ENCODE measurements around the gene ERVFRD-1.

DNA sequence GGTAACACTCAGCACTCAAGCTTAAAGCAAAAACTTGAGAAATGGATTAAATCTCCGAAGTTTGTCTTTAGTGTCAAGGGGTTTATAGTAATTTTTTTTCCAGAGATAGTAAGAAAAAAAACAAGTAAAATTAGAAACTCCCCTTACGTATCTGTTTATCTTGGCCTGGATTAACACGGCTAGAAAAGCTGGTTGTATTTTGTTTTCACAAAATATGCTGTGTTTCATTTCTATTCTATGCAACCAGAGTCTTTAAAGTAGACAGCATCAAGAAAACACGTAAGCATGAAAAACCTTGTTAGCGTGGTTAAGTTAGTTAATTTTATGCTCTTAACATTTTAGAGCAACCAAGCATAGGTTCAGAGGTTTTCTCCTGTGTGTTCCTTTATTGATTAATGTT lies 21.8 kb upstream of the ERVFRD-1 start:
- TF ChIP-seq, protein P1, sequence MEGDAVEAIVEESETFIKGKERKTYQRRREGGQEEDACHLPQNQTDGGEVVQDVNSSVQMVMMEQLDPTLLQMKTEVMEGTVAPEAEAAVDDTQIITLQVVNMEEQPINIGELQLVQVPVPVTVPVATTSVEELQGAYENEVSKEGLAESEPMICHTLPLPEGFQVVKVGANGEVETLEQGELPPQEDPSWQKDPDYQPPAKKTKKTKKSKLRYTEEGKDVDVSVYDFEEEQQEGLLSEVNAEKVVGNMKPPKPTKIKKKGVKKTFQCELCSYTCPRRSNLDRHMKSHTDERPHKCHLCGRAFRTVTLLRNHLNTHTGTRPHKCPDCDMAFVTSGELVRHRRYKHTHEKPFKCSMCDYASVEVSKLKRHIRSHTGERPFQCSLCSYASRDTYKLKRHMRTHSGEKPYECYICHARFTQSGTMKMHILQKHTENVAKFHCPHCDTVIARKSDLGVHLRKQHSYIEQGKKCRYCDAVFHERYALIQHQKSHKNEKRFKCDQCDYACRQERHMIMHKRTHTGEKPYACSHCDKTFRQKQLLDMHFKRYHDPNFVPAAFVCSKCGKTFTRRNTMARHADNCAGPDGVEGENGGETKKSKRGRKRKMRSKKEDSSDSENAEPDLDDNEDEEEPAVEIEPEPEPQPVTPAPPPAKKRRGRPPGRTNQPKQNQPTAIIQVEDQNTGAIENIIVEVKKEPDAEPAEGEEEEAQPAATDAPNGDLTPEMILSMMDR (IDR thresholded peaks at IDR 0.05) = no peak
- no peak for TF ChIP-seq POLR2A (IDR thresholded peaks at IDR 0.05)

All from right lobe of liver (tissue), 4 donors.